ENCODE data around the gene CXCL13. TPM values are rescaled to one million over a fixed set of nuclear protein-coding genes. Genes with fewer than 3 reads are reported as not detected.

The CXCL13 gene
- polyA plus RNA-seq, 1 donor: 13.2 TPM

Other genes with a start within 250 kb of the CXCL13 start
- gene CNOT6L, start 213.5 kb downstream of the CXCL13 start, polyA plus RNA-seq (ENCODE audit: insufficient read length): 32.3 TPM

Data from forelimb muscle (tissue), 1 donor.